Upper lobe of left lung (tissue), 6 donors: Measurements from ENCODE around the gene PRKN. TPM values are rescaled to one million over a fixed set of nuclear protein-coding genes. Genes with fewer than 3 reads are reported as not detected.

ENCODE experiments used
- ATAC-seq, 2 donors: fragments of 200-7000 bp; cut with Tn5 transposase; one replicate each; pipeline ENCODE4 v1.9.1; 2022; ENCODE audit warnings: mild to moderate bottlenecking in 2 of 2, moderate library complexity in 2 of 2; ENCODE audit not compliant: low FRiP score in 2 of 2
- DNase-seq, 2 donors: peaks; one replicate each; pipeline ENCODE4 v3.0.0-alpha.2; 2019 to 2020
- H3K27ac ChIP-seq, 4 donors: fragments of 200-600 bp; sonication (generic); one replicate each; pipeline ENCODE4 v1.5.1; 2016 to 2019
- H3K27me3 ChIP-seq, 4 donors: fragments of 200-600 bp; sonication (generic); one replicate each; pipeline ENCODE4 v1.5.1; 2017 to 2019
- H3K36me3 ChIP-seq, 4 donors: fragments of 200-600 bp; sonication (generic); one replicate each; pipeline ENCODE4 v1.5.1; 2016 to 2019
- H3K4me1 ChIP-seq, 4 donors: fragments of 200-600 bp; sonication (generic); one replicate each; pipeline ENCODE4 v1.5.1; 2018 to 2019
- H3K4me3 ChIP-seq, 4 donors: fragments of 200-600 bp; sonication (generic); one replicate each; pipeline ENCODE4 v1.5.1; 2017 to 2019; ENCODE audit warnings: mild to moderate bottlenecking in 2 of 4, moderate library complexity in 1 of 4
- H3K9me3 ChIP-seq, 4 donors: fragments of 200-600 bp; sonication (generic); one replicate each; pipeline ENCODE4 v1.5.1; 2018 to 2019
- EP300 ChIP-seq, 4 donors: sonication (generic); formaldehyde crosslinking; IDR thresholded peaks; one replicate each; pipeline ENCODE4 v1.5.1; 2017; ENCODE audit warnings: antibody characterized with exemption in 4 of 4, control low read depth in 2 of 4
- POLR2A ChIP-seq, 4 donors: fragments of 450-650 bp; IDR thresholded peaks; one replicate each; pipeline ENCODE4 v1.5.1; 2016 to 2017; ENCODE audit warnings: antibody characterized with exemption in 4 of 4, mild to moderate bottlenecking in 2 of 4
- POLR2AphosphoS5 ChIP-seq, 2 donors: sonication (generic); formaldehyde crosslinking; IDR thresholded peaks; one replicate each; pipeline ENCODE4 v1.5.1; 2017; ENCODE audit warnings: antibody characterized with exemption in 2 of 2
- WGBS, 2 donors: methylation state at CpG; one replicate each; pipeline ENCODE4 v1.1.5; 2017 to 2018; 5-methylcytosine and 5-hydroxymethylcytosine counted together
- total RNA-seq, 6 donors: library from RNA; depleted of rRNA in 4 of 6; stranded (reverse); fragments of >200 nt in 4 of 6; gene quantifications; one replicate each; pipeline versions ENCODE4 v1.1.0 to v1.2.1, GENCODE V29; 2016 to 2021
- TF ChIP-seq, protein P1 (sequence below), 6 experiments: fragments of 450-650 bp in 4 of 6; fragments of 200-600 bp in 2 of 6; sonication (generic) in 2 of 6; IDR thresholded peaks; one replicate each; pipeline ENCODE4 v1.5.1; 2016 to 2019; ENCODE audit warnings: antibody characterized with exemption in 6 of 6
- donor health status: DM: no; HTN: no; CAD: no; lungs with moderate emphysema.
- donor health status: DM: no; HTN: yes; CAD: no; lungs with severe emphysema.

PRKN gene
- total RNA-seq, 6 donors from 2014 or later, result 2.7 to 29.3 (median 5.5) TPM

DNA sequence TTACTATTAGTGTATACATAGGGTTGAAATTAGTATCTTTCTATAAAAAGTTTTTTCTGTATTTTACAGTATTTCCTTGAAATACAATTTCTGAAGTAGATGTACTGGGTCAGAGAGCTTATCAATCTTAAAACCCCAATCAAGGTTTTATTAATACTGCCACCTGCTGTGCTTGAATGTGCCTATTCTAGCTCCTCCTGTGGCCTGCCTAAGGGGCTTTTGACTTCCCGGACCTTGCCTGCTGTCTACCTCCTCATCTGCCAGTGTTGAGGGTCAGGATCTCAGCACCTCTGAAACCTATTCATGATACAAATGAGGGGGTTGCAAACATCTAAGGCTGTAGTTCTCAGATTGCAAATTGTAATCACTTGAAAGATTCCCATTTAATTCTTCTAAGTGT lies 9.4 kb upstream of the PRKN start:
- no peak for ATAC-seq
- no peak overlapping the region for H3K27ac ChIP-seq
- TF ChIP-seq POLR2A (IDR thresholded peaks at IDR 0.05), result no peak
- TF ChIP-seq, protein P1, sequence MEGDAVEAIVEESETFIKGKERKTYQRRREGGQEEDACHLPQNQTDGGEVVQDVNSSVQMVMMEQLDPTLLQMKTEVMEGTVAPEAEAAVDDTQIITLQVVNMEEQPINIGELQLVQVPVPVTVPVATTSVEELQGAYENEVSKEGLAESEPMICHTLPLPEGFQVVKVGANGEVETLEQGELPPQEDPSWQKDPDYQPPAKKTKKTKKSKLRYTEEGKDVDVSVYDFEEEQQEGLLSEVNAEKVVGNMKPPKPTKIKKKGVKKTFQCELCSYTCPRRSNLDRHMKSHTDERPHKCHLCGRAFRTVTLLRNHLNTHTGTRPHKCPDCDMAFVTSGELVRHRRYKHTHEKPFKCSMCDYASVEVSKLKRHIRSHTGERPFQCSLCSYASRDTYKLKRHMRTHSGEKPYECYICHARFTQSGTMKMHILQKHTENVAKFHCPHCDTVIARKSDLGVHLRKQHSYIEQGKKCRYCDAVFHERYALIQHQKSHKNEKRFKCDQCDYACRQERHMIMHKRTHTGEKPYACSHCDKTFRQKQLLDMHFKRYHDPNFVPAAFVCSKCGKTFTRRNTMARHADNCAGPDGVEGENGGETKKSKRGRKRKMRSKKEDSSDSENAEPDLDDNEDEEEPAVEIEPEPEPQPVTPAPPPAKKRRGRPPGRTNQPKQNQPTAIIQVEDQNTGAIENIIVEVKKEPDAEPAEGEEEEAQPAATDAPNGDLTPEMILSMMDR (IDR thresholded peaks at IDR 0.05), result peak in 1 of 6 experiments; percentile 10
- WGBS, 2 donors, result 29 to 56% methylated on average over 1 of the region's 1 CpG
- no peaks in the 10 kb centered on the region for H3K4me1 ChIP-seq
- H3K36me3 ChIP-seq, result no peaks in the 10 kb centered on the region
- H3K4me3 ChIP-seq, result no peak overlapping the region
- H3K9me3 ChIP-seq, result no peaks in the 10 kb centered on the region
- no peaks in the 10 kb centered on the region for H3K27me3 ChIP-seq
- DNase-seq, result no peak

DNA sequence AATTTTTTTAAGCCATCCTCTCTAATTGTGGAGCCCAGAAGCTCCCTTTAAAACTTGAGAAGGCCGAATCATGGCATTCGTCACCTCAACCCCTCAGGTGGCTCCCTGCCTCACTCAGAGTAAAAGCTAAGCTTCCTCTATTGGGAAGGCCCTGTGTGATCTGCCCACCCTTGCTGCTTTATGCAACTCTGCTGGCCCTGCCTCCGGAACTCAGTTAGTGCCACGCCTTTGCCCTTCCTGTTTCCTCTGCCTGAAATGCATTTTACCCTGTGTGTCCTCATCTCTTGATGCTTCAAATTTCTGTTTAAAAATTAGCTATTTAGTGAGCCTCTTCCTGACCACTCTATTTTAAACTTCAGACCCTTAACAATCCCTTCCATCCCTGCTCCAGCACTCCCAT lies 5.9 kb upstream of the PRKN start:
- no peak overlapping the region for H3K4me3 ChIP-seq
- WGBS, 2 donors, result 59 to 64% methylated on average over 4 of the region's 4 CpGs
- no peak for DNase-seq
- no peak overlapping the region for H3K27ac ChIP-seq
- H3K4me1 ChIP-seq, result no peaks in the 10 kb centered on the region
- H3K36me3 ChIP-seq, result no peaks in the 10 kb centered on the region
- H3K9me3 ChIP-seq, result no peaks in the 10 kb centered on the region
- peak in 1 of 2 donors; percentile 40 for ATAC-seq
- TF ChIP-seq POLR2AphosphoS5 (IDR thresholded peaks at IDR 0.05), result no peak
- no peak for TF ChIP-seq EP300 (IDR thresholded peaks at IDR 0.05)
- TF ChIP-seq, protein P1 (IDR thresholded peaks at IDR 0.05), result no peak
- no peak for TF ChIP-seq POLR2A (IDR thresholded peaks at IDR 0.05)
- H3K27me3 ChIP-seq, result no peaks in the 10 kb centered on the region

DNA sequence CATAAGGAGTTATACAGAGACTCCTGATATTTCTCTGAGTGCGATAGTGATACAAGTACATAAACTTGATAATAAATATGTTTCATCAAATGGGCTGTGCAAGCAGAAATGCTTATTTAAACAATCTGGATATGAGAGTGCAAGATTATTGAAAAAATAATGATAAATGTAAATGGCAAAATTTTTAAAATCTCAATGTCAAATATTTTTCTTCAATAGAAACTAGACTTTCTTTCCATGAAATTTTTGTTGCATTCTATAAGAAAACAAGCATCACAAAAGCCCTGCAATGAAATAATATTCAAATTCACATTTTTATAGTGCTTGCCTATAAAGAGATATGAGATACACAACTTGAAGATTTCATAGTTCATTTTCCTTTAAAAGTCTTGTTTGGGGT lies 2.9 kb upstream of the PRKN start:
- DNase-seq (no peak), ATAC-seq (no peak)
- H3K4me3 ChIP-seq, result no peak overlapping the region
- H3K4me1 ChIP-seq, result peaks cover 3 to 11% (median 6%) of the 10 kb centered on the region in 4 donors
- WGBS, 2 donors, result 94 to 95% methylated on average over 1 of the region's 1 CpG
- no peaks in the 10 kb centered on the region for H3K36me3 ChIP-seq
- H3K9me3 ChIP-seq, result no peaks in the 10 kb centered on the region
- H3K27ac ChIP-seq, result no peak overlapping the region
- TF ChIP-seq, protein P1 (IDR thresholded peaks at IDR 0.05), result no peak
- TF ChIP-seq POLR2AphosphoS5 (IDR thresholded peaks at IDR 0.05) (no peak), POLR2A (IDR thresholded peaks at IDR 0.05) (no peak), EP300 (IDR thresholded peaks at IDR 0.05) (no peak)
- H3K27me3 ChIP-seq, result no peaks in the 10 kb centered on the region

DNA sequence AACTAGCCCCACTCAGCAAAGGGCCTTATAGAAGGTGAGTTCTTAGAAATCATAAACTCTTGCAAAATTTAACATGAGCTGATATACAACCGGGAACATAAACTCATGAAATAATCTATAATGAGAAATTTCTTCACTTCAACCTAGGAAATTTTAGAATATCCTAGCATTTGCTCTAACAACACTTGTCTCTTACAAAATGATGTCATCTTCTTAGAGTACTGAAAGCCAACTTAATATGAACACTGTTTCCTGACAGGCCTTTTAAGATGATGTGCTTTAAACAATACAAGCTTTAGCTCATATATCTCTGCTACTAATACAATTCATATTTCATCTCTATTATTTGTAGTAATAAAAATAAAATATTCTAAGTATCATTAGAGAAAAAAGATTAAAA lies 1.1 kb upstream of the PRKN start:
- H3K4me1 ChIP-seq, result peaks cover 3 to 11% (median 6%) of the 10 kb centered on the region in 4 donors
- H3K9me3 ChIP-seq, result no peaks in the 10 kb centered on the region
- DNase-seq (no peak), ATAC-seq (no peak)
- H3K36me3 ChIP-seq, result no peaks in the 10 kb centered on the region
- no peak overlapping the region for H3K4me3 ChIP-seq
- WGBS, 2 donors, result 83 to 89% methylated on average over 1 of the region's 1 CpG
- TF ChIP-seq POLR2A (IDR thresholded peaks at IDR 0.05), result no peak
- TF ChIP-seq, protein P1 (IDR thresholded peaks at IDR 0.05), result no peak
- no peak for TF ChIP-seq EP300 (IDR thresholded peaks at IDR 0.05)
- TF ChIP-seq POLR2AphosphoS5 (IDR thresholded peaks at IDR 0.05), result no peak
- peak overlapping the region in 3 of 4 donors; percentile 54 to 91 (median 91) for H3K27ac ChIP-seq
- no peaks in the 10 kb centered on the region for H3K27me3 ChIP-seq

DNA sequence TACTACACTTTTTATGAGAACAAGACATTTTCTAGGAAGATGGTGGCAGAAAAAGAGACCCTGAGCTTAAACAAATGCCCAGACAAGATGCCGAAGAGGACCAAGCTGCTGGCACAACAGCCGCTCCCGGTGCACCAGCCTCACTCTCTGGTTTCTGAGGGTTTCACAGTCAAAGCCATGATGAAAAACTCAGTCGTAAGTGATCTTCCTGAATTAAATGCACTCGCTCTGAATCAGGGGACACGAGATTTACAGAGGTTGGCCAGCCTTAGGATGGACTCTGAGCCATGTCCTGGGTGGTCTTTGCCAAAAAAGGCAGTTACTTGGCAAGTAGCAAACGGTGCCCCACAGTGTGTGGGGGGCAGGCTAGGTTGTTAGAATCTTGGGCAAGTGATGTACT lies 631 bp upstream of the PRKN start:
- Histone ChIP-seq H3K27ac (peak overlapping the region; percentile 54 to 91 (median 88)), H3K4me3 (peak overlapping the region in 3 of 4 donors; percentile 78 to 90 (median 80)), H3K4me1 (peaks cover 3 to 11% (median 6%) of the 10 kb centered on the region in 4 donors), H3K36me3 (no peaks in the 10 kb centered on the region), H3K27me3 (no peaks in the 10 kb centered on the region), H3K9me3 (no peaks in the 10 kb centered on the region)
- DNase-seq, result no peak
- TF ChIP-seq, protein P1 (IDR thresholded peaks at IDR 0.05), result no peak
- TF ChIP-seq POLR2A (IDR thresholded peaks at IDR 0.05) (no peak), EP300 (IDR thresholded peaks at IDR 0.05) (no peak), POLR2AphosphoS5 (IDR thresholded peaks at IDR 0.05) (no peak)
- no peak for ATAC-seq
- WGBS, 2 donors, result 36 to 78% methylated on average over 2 to 7 of the region's 7 CpGs
